GM19468 (cell line): ENCODE measurements around the gene MIDN.
A peak's percentile ranks its signal among the peaks of the same experiment; 100 is the strongest.
"Not testable (repeated sequence)": the region's sequence is repeated elsewhere in the genome, so short reads cannot be mapped to it uniquely, and the experiment has no call there.

Source experiments
- ATAC-seq: cut with Tn5 transposase; IDR thresholded peaks from one replicate; pipeline ENCODE4 v1.9.1; 2021; ENCODE audit warnings: mild to moderate bottlenecking, moderate library complexity, moderate number of reproducible peaks; ENCODE audit not compliant: unreplicated experiment; ENCODE audit errors: extremely low read depth

The MIDN gene

DNA sequence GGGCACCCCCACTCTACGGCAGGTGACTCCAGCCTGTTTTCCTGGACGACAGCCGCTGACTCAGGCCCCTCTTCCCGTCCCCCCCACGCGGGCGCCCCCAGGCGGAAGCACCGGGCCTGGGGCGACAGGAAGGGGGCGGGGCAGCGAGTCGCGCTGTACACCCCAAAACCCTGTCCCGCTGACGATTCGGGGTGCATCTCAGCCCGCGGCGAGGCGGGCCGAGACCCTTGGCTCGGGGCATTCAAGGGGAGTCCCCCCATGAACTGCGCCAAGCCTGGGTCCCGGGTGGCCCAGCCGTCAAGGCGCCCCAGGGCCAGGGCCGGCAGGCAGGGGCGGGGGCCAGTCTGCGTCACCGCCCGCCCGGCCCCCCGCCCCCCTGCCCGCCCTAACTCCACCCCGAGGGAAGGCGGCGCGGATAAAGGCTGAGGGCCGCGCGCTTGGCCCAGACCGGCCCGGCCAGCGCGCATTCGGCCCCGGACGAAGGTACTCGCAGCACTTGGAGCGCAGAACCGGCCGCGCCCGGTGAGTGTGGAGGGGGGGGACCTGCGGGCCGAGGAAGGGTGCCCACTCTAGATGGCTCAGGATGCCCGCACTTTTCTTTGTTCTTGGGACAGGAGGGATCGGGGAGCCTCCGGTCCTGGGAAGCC is at the start of gene MIDN:
TSS of gene MIDN (plus strand) at position 445 of the 647 bp plus-strand sequence. CDS start 1,714 bp downstream, outside the sequence.
- no peak for ATAC-seq

DNA sequence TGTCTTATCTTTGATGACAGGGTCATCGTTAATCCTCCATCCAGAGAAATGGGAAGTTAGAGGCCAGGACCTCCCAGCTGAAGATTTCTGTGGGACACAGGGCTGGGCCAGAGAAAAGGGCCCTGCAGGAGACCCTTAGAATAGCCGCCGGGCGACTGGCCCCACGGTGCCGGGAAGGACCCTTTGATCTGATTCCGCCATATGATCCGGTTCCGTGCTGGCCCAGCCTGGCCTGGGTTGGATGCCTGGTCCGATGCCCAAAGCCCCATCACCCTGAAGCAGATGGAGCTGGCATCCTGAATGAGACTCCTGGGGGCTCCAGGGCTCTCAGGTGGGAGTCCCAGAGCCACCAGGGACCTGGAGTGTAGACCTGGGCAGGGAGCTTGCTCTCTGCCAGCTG is 48.9 kb upstream of the MIDN start:
- no peak for ATAC-seq

DNA sequence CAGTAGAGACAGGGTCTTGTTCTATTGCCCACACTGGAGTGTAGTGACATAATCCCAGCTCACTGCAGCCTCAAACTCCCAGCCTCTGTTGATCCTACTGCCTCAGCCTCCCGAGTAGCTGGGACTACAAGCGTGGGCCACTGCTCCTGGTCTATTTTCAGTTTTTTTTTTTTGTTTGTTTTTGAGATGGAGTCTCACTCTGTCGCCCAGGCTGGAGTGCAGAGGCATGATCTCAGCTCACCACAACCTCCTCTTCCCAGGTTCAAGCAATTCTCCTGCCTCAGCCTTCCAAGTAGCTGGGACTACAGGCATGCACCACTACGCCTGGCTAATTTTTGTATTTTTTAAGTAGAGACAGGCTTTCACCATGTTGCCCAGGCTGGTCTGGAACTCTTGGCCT is 47.8 kb upstream of the MIDN start:
- not testable (repeated sequence) for ATAC-seq

DNA sequence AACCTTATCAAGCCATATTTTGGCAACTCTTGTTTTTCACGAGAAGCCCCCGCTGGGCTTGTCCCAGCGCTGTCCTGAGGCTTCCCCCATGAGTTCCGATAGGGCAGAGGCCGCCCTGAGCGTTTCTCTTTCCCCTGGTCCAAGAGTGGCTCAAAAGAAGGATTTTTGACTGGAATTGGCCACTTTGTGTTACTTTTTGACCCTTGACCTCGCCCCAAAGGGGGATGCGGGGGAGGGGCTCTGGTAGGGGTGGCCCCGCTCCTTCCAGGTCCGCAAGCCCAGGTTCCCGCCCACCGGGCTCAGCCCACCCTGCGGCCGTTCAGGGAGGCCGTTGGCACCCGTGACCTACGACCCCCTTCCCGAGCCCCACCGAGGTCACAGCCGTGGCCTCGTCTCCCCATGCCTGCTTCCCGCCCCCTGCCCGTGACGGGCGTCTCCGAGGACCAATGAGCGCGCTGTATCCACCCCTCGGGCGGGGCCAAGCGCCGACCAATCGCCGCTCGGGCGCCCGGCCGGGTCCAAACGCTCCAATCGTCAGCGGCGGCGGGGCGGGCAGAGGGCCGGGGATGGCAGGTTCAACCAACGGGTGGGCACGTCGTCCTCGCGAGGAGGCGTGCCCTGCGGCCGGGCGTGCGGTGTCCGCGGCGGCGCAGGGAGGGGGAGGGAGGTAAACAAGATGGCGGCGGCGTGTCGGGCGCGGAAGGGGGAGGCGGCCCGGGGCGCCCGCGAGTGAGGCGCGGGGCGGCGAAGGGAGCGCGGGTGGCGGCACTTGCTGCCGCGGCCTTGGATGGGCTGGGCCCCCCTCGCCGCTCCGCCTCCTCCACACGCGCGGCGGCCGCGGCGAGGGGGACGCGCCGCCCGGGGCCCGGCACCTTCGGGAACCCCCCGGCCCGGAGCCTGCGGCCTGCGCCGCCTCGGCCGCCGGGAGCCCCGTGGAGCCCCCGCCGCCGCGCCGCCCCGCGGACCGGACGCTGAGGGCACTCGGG is 43.0 kb upstream of the MIDN start, which contains the start of gene STK11:
TSS of gene STK11 (plus strand) at position 665 of the 986 bp plus-strand sequence. CDS start 1,136 bp downstream, outside the sequence.
- peak; percentile 69 for ATAC-seq

DNA sequence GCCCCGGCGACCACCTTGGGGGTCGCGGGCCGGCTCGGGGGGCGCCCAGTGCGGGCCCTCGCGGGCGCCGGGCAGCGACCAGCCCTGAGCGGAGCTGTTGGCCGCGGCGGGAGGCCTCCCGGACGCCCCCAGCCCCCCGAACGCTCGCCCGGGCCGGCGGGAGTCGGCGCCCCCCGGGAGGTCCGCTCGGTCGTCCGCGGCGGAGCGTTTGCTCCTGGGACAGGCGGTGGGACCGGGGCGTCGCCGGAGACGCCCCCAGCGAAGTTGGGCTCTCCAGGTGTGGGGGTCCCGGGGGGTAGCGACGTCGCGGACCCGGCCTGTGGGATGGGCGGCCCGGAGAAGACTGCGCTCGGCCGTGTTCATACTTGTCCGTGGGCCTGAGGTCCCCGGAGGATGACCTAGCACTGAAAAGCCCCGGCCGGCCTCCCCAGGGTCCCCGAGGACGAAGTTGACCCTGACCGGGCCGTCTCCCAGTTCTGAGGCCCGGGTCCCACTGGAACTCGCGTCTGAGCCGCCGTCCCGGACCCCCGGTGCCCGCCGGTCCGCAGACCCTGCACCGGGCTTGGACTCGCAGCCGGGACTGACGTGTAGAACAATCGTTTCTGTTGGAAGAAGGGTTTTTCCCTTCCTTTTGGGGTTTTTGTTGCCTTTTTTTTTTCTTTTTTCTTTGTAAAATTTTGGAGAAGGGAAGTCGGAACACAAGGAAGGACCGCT is 42.1 kb upstream of the MIDN start:
- no peak for ATAC-seq

DNA sequence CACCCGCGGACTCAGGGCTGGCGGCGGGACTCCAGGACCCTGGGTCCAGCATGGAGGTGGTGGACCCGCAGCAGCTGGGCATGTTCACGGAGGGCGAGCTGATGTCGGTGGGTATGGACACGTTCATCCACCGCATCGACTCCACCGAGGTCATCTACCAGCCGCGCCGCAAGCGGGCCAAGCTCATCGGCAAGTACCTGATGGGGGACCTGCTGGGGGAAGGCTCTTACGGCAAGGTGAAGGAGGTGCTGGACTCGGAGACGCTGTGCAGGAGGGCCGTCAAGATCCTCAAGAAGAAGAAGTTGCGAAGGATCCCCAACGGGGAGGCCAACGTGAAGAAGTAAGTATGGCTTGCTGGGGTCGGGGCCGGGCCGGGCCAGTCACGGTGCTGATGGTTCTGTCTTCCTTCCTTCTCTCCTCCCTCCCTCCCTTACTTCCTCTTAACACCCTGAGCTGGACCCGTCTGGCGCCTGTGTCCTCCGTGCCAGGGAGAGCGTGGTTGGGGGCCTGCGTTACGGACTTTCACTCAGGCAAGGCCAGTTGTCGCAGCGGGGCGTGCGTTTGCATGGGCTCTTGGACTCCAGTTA is 41.4 kb upstream of the MIDN start:
- ATAC-seq = no peak

DNA sequence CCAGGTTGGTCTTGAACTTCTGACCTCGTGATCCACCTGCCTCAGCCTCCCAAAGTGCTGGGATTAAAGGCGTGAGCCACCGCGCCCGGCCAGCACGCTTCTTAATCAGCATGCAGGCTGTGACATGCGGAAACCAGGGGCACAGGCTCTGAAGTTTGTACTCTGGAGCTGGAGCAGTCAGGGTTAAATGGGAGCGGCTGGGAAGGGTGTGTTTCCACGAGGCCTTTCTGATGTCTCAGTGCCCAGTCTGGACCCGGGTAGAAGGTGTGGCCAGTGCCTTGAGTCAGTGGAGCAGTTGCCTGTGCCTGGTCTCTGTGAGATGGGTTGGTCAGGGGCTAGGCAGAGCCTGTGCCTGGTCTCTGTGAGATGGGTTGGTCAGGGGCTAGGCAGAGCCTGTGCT is 39.6 kb upstream of the MIDN start:
- ATAC-seq = not testable (repeated sequence)

DNA sequence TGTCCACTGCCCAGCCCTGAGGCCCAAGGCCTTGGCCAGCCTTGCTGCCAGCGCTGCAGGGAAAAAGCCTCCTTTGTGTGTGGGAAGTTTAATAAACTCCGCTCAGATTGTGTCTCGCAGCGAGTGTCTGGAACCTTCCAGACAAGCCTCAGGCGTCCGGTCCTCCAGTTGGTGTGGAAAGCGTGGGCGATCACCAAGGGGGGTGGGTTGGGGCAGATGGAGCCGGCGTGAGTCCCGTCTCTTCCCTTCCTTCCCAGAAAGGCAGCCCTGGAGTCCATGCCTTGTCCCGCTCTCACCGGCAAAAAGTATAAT is 38.2 kb upstream of the MIDN start:
- ATAC-seq = no peak

DNA sequence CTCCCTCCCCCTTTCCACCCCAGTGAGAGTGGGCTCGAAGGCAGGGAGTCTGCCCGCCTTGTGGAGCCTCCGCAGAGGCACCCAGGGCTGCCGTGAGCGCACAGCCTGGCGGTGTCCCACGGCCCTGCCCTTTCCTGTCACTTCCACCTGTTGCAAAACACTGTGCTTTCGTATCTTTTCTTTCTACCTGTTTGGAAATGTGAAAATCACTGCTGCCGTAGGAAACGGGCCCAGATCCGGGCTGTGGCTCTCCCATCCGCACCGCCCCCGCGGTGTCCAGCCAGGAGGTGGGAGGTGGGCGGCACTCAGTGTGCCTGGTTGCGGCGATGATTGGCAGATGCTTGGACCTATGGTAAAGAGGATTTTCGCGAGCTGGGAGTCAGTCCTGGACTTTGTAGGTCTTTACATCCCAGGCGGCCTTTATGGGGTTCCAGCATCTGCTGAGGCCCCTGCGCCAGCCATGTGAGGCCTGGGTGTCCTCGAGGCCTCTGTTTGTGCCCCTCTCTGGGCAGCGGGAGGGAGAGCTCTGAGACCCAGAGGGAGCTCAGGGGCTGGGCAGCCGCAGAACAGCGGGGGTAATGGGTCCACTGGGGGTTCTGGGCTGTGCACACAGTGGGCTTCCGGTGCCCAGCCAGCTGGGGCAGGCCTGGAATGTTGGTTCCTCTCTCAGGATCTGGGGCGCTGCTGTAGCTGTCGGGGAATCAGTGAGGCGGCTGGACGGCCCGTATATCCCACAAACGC is 36.7 kb upstream of the MIDN start:
- no peak for ATAC-seq

DNA sequence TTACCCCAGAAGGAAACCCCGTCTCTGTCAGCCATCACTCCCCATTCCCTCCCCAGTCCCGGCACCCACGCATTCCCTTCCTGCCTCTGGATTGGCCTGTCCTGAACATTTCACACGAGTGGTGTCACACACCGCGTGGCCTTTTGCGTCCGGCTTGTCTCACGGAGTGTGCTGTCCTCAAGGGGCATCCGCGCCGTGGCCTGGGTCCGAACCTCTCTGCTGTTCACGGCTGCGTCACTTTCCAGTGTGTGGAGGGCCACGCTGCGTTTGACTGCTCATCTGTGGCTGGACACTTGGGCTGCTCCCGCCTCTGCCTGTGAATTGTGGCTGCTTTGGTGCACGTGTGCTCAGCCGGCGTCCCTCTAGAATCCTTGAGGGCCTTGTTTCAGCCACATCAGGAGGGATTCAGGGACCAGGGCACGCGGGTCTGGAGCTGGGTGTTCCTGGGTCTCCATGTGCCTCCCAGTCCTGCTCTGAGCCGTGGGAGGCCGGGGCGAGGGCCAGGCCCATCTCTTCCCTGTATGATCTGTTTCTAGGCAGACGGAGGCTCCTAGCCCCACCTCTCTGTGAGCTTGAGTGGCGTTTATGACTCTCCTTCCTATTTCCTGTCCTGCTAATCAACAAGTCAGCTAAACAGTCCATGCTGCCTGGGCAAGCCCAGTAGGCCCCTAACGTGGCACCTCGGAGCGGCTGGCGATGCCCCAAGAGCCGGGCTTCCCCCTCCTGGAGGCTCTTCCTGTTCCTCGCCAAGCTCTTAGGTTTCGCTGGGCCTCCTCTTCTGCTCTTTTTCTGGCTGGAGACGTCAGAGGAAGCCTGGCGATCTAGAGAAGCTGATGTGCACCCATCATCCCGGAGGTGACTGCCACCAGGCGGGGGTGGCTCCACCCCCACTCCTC is 34.7 kb upstream of the MIDN start:
- no peak for ATAC-seq

DNA sequence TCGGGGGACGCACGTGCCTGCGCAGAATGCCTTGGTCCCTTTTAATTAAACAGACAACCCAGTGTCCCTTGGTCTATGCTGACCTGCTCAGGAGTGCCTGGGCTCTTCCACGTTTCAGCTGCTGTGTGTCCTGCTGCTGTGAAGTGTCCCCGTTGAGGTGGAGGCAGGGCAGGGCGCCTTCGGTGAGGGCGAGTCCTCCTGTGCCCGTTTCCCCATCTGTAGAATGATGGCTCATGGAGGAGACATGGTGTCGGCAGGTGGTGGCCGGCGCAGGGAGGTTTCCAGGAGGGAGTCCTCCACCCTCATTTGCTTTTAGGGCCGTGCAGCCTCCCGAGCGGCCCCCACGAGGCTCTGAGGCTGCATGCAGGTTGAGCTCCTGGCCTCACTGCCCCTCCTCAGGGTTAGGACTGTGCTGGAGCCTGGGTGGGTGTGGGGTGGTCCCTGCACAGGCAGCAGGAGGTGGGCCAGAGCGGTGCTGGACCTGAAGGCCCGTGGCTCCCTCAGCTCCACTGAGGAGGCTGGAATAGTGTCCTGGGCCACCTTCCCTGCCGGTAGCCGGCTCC is 34.0 kb upstream of the MIDN start:
- ATAC-seq = no peak

DNA sequence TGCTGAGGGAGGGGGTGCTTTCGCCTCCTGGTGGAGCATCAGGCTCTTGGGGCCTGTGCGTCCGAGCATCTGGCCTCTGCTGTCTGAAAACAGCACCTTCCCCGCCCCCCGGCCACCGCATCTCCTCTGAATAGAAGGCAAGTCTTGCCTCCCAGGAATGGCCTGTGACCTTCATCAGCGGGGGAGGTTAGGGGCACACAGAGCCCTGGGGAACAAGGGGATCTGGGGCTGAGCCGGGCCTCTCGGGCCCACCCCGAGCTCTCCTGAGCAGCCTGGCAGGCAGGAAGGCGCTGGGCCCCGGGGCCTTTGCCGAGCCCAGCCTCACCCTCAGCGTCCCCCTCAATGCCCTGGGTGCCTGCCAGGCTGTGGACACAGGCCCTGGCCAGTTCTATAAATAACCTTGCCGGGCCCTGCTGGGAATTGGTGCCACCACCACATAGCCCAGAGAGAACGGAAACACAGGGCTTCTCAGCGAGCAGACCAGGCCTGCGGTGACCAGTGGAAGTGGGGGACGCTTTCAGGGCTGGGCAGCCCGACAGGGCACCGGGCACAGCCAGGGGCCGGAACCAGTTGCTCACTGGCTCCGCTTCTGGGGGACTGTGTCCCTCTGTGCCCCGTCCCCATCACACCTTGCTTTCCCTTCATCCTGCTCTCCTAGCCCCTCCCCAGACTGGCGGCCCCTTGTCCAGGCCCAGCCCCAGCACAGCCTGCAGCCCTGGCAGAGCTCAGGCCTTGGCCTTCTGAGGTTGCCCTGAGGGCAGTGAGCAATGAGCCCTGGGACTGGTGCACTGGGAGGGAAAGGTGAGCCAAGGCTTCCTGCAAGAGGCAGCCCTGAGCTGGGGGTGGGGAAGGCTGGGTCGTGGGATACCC is 33.3 kb upstream of the MIDN start:
- ATAC-seq = no peak

DNA sequence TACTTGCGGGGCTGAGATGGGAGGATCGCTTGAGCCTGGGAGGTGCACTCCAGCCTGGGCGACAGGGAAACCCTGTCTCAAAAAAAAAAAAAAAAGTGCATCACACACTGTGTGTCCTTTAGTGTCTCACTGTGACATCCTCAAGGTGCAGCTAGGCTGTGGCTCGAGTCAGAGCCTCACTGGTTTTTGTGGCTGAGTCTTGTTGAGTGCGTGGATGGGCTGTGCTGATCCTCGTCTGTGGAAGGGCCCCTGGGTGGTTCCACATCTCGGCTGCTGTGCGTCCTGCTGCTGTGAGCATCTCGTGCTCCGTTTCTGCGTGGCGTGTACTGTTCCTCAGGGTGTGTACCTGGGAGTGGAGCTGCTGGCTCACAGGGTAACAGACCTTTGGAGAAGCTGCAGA is 31.6 kb upstream of the MIDN start:
- ATAC-seq = no peak

DNA sequence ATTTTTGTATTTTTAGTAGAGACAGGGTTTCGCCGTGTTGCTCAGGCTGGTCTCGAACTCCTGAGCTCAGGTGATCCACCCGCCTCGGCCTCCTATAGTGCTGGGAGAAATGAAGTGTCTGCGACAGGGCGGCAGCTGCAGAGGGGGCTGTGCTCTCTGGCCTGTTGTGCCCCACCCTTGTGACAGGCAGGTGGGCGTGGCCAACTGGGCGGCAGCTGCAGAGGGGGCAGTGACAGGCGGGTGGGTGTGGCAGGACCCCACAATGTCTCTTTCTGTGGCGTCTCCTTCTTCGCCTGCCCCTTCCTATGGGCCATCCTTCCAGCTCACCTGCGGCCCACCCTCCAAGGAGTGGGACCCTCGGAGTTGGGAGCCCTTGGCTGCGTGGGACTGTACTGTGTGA is 31.0 kb upstream of the MIDN start:
- no peak for ATAC-seq

DNA sequence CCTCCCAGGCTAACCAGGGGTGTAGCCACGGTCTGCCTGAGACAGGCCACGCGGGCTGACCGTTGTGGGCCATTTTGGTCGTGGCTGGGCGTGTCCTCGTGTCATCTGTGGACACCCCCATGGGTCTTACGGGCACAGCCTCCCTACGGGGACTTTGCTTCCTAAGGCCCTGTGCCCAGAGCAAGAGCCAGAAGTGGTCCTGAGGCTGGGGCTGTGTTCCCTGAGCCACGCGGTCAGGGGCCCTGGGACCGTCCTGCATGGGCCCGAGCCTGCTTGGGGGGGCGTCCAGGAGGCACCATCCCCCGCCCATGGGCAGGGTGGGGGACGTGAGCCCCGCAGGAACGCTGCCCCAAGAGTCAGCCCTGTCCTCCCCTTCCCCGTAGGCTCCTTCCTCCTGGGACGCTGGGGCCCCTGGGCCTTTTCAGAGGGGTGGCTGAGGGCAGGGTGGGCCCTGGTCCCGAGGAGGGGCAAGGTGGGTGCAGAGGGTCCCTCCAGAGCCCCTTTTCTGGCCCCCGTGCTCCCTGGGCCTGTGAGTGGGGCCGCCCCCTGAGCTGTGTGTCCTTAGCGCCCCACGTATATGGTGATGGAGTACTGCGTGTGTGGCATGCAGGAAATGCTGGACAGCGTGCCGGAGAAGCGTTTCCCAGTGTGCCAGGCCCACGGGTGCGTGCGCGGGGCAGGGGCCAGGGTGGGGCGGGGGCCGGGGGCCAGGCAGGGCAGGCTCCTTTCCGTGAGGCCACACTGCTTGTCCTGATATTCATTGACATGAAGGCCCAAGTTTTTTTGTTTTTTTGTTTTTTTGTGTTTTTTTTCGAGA is 29.4 kb upstream of the MIDN start:
- no peak for ATAC-seq

DNA sequence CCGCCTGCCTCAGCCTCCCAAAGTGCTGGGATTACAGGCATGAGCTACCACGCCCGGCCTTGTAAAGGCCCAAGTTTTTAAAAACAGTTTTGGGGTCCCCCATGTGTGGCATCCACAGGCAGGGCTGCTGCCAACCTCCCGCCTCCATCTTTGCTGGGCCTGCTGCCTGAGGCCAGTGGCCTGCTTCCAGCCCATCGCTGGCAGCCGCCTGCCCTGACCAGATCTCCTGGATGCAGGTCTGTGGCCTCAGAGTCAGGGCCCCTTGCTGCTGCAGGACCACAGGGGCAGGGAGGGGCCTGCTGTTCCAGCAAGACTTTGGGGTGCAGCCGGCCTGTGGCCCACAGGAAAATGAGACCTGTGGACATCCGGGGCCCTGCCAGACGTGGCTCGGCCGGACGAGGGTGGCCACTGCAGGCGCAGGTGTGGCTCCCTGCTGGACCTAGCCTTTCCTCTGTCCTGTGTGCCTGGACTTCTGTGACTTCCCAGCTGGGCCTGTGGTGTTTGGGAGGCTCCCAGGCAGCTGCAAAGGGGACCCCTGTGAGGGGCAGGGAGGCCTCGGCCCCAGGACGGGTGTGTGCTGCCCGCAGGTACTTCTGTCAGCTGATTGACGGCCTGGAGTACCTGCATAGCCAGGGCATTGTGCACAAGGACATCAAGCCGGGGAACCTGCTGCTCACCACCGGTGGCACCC is 28.5 kb upstream of the MIDN start:
- no peak for ATAC-seq
